Ovary (tissue), 9 donors: ENCODE measurements around the gene PLEKHG4B. TPM values are rescaled to one million over a fixed set of nuclear protein-coding genes. Genes with fewer than 3 reads are reported as not detected.

Experiments used
- DNase-seq, 5 donors: peaks; one replicate each; pipeline ENCODE4 v3.0.0-alpha.2; 2019 to 2020
- H3K27ac ChIP-seq, 2 donors: fragments of 200-600 bp; one replicate each; pipeline versions ENCODE4 v1.5.1 to v1.8.0; 2019 to 2022
- H3K27me3 ChIP-seq: fragments of 200-600 bp; one replicate; pipeline ENCODE4 v1.8.0; 2022
- H3K36me3 ChIP-seq: fragments of 200-600 bp; sonication (generic); one replicate; pipeline ENCODE4 v1.5.1; 2019
- H3K4me1 ChIP-seq: one replicate; pipeline ENCODE4 v1.8.1; 2013; ENCODE audit warnings: mild to moderate bottlenecking, moderate library complexity; ENCODE audit not compliant: insufficient read depth
- H3K4me3 ChIP-seq: fragments of 200-600 bp; sonication (generic); one replicate; pipeline ENCODE4 v1.5.1; 2017
- H3K9me3 ChIP-seq, 2 donors: fragments of 200-600 bp in 1 of 2; sonication (generic) in 1 of 2; one replicate each; pipeline versions ENCODE4 v1.5.1 to v1.8.1; 2013 to 2019; ENCODE audit warnings: mild to moderate bottlenecking in 1 of 2, moderate library complexity in 1 of 2
- EP300 ChIP-seq: sonication (generic); formaldehyde crosslinking; IDR thresholded peaks from one replicate; pipeline ENCODE4 v1.6.1; 2017; ENCODE audit warnings: antibody characterized with exemption
- POLR2A ChIP-seq: fragments of 450-650 bp; IDR thresholded peaks from one replicate; pipeline ENCODE4 v1.6.1; 2017; ENCODE audit warnings: antibody characterized with exemption, mild to moderate bottlenecking, moderate library complexity
- WGBS, 3 donors: extraction: QIAGEN DNeasy Blood & Tissue Kit in 1 of 3; methylation state at CpG; one replicate each; pipeline versions ENCODE4 v1.1.5 to v1.1.7; 2013 to 2017; 5-methylcytosine and 5-hydroxymethylcytosine counted together
- intact Hi-C, 4 donors: fragments of 100-400 bp; cut with DNase I; formaldehyde crosslinking; loops; one replicate each; pipeline versions ENCODE4 v1.11.0 to v1.15.1; 2022 to 2023
- polyA plus RNA-seq, 2 donors: library from polyadenylated mRNA; stranded (reverse); fragments of 200-250 nt in 1 of 2; fragments of 350-450 nt in 1 of 2; fragmentation: Illumina TruSeq in 1 of 2; extraction: RNeasy Lipid Tissue Mini Kit (QIAGEN cat#74804) in 1 of 2; gene quantifications; one replicate each; pipeline ENCODE4 v1.2.3, GENCODE V29; 2013 to 2014
- total RNA-seq, 7 donors: library from RNA; depleted of rRNA in 2 of 7; stranded (reverse); fragments of >200 nt in 2 of 7; fragmentation: NEBNext Ultra II Directional in 3 of 7; extraction: Animal tissue kit (Norgen Biotek cat#: 25700) in 3 of 7; gene quantifications; one replicate each; pipeline versions ENCODE4 v1.1.0 to v1.2.4, GENCODE V29; 2016 to 2023
- TF ChIP-seq, protein P1 (sequence below), 3 donors: fragments of 450-650 bp in 2 of 3; fragments of 200-600 bp in 1 of 3; IDR thresholded peaks; one replicate each; pipeline versions ENCODE4 v1.5.1 to v1.8.0; 2016 to 2022; ENCODE audit warnings: antibody characterized with exemption in 3 of 3, mild to moderate bottlenecking in 1 of 3
- donor health status: DM: no; HTN: no; CAD: no; lungs with moderate emphysema.
- donor health status: DM: no; HTN: no; CAD: no.
- donor health status: Bipolar disorder and iron deficiency.
- donor health status: DM: yes; HTN: yes; CAD: no.
- donor health status: DM: no; HTN: no; CAD: no.
- donor health status: DM: yes; HTN: yes; CAD: no.

The PLEKHG4B gene
- total and polyA plus RNA-seq, 9 donors, result 0.47 to 4.0 (median 1.8) TPM

- Histone ChIP-seq H3K4me3 (no peak overlapping the region), H3K27ac (no peak overlapping the region), H3K9me3 (no peaks in the 10 kb centered on the region), H3K4me1 (no peaks in the 10 kb centered on the region), H3K36me3 (no peaks in the 10 kb centered on the region), H3K27me3 (no peaks in the 10 kb centered on the region)
- TF ChIP-seq EP300, result no peak
- TF ChIP-seq, protein P1, sequence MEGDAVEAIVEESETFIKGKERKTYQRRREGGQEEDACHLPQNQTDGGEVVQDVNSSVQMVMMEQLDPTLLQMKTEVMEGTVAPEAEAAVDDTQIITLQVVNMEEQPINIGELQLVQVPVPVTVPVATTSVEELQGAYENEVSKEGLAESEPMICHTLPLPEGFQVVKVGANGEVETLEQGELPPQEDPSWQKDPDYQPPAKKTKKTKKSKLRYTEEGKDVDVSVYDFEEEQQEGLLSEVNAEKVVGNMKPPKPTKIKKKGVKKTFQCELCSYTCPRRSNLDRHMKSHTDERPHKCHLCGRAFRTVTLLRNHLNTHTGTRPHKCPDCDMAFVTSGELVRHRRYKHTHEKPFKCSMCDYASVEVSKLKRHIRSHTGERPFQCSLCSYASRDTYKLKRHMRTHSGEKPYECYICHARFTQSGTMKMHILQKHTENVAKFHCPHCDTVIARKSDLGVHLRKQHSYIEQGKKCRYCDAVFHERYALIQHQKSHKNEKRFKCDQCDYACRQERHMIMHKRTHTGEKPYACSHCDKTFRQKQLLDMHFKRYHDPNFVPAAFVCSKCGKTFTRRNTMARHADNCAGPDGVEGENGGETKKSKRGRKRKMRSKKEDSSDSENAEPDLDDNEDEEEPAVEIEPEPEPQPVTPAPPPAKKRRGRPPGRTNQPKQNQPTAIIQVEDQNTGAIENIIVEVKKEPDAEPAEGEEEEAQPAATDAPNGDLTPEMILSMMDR (IDR thresholded peaks at IDR 0.05), result no peak
- no peak for TF ChIP-seq POLR2A
- intact Hi-C loops, result no loop called here
- 91 to 94% (median 92%) methylated on average over 15 of the region's 15 CpGs for WGBS, 3 donors
- DNase-seq, result no peak
Observed at GRCh38 chr5:93221-93980, 1.4 kb downstream of the PLEKHG4B start.

DNA sequence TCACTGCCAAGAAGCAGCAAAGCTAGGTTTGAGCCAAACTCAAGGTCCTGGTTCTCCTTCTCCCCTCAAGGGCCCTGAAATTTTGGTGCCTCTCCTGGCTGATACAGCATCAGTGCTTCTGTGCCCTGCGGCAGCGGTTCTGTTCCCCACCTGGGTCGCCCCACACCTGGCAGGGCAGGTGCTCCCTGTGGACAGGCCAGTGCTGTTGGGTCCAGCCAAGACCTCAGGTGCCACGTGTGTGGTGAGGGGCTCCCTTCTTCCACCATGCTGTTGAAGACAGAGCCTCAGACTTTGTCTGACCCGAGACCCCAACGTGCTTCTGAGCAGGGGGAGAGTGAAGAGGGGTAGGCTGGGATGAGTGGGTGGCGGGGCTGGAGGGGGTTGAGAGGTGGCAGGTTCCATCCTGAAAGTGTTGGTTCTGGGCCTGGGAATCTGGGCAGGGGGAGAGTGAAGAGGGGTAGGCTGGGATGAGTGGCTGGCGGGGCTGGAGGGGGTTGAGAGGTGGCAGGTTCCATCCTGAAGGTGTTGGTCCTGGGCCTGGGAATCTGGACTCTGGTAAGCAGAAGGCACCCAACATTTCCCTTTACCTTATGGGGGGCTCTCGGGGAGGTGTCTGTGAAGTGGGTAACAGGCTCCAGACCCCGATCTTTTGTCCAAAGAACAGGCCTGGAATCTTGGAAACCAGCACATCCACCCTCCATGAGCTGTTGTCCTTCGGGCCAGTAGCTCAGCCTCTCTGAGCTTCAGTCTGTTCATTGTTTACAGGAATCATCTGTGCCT lies 2.3 kb downstream of the PLEKHG4B start:
- Histone ChIP-seq H3K4me1 (no peaks in the 10 kb centered on the region), H3K9me3 (no peaks in the 10 kb centered on the region), H3K27ac (no peak overlapping the region), H3K4me3 (no peak overlapping the region), H3K27me3 (no peaks in the 10 kb centered on the region), H3K36me3 (no peaks in the 10 kb centered on the region)
- TF ChIP-seq EP300, result no peak
- no peak for TF ChIP-seq POLR2A
- TF ChIP-seq, protein P1 (IDR thresholded peaks at IDR 0.05), result no peak
- intact Hi-C loops, result no loop called here
- WGBS, 3 donors, result 90 to 95% (median 92%) methylated on average over 11 of the region's 11 CpGs
- no peak for DNase-seq

- H3K27ac ChIP-seq, result no peak overlapping the region
- H3K4me1 ChIP-seq, result no peaks in the 10 kb centered on the region
- no peaks in the 10 kb centered on the region for H3K27me3 ChIP-seq
- no peaks in the 10 kb centered on the region for H3K9me3 ChIP-seq
- TF ChIP-seq POLR2A (no peak), EP300 (no peak)
- TF ChIP-seq, protein P1 (IDR thresholded peaks at IDR 0.05), result no peak
- DNase-seq, result no peak
- H3K36me3 ChIP-seq, result no peaks in the 10 kb centered on the region
- intact Hi-C loops, result no loop called here
- H3K4me3 ChIP-seq, result no peak overlapping the region
- WGBS, 3 donors, result 93 to 95% (median 93%) methylated on average over 12 of the region's 12 CpGs
Observed at GRCh38 chr5:95241-95980, 3.4 kb downstream of the PLEKHG4B start.

GRCh38 chr5:96976-97660 lies 5.2 kb downstream of the PLEKHG4B start:
- DNase-seq, result no peak
- H3K36me3 ChIP-seq, result no peaks in the 10 kb centered on the region
- H3K4me3 ChIP-seq, result no peak overlapping the region
- H3K4me1 ChIP-seq, result no peaks in the 10 kb centered on the region
- no peaks in the 10 kb centered on the region for H3K27me3 ChIP-seq
- H3K27ac ChIP-seq, result no peak overlapping the region
- H3K9me3 ChIP-seq, result no peaks in the 10 kb centered on the region
- TF ChIP-seq EP300 (no peak), POLR2A (no peak)
- TF ChIP-seq, protein P1 (IDR thresholded peaks at IDR 0.05), result no peak
- intact Hi-C loops, result no loop called here
- WGBS, 3 donors, result 91 to 94% (median 91%) methylated on average over 17 of the region's 17 CpGs
